ENCODE results near the gene B3GALNT2.
"Not testable (repeated sequence)": the region's sequence is repeated elsewhere in the genome, so short reads cannot be mapped to it uniquely, and the experiment has no call there.

Gene B3GALNT2

DNA sequence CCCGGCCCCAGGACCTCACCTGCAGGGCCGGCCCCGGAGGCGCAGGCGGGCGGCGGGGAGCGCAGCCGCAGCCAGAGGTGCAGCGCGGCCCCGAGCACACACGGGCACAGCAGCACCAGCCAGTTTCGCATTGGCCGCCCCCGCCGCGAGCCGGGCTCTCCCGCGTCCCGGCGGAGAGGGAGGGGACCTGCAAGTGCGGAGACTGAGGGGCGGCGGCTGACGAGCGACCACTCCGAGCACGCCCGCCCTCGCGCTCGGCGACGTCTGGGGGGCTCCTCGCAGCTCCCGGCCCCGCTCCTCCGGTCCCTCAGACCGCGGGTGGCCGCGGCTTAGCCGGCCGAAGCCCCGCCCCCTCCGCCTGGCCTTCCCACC lies at the start of gene B3GALNT2:
TSS of gene B3GALNT2 (minus strand) at position 331 of the 372 bp plus-strand sequence. CDS start at position 131, 200 bp downstream.
- no peak for FAIRE-seq

DNA sequence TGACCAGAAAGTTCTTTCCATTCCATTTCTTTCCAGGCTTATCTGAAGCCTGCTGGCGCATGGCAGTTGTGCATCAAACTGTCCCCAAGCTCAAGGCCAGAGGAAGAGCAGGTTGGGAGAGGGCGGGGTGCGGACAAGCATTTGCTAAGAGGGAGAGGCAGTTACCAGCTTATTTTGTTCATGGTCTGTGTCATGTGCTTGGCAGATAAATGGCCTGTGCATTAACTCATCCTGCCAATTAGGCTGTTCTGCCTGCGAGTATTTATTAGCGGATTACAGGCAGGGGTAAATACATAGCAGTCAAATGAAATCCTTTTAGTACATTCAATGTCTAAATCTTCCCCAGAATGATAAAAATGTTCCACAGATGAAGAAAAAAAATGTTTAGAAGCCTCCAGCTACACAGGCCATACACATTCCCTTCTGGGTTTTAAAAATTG lies 48.9 kb upstream of the B3GALNT2 start:
- no peak for FAIRE-seq

DNA sequence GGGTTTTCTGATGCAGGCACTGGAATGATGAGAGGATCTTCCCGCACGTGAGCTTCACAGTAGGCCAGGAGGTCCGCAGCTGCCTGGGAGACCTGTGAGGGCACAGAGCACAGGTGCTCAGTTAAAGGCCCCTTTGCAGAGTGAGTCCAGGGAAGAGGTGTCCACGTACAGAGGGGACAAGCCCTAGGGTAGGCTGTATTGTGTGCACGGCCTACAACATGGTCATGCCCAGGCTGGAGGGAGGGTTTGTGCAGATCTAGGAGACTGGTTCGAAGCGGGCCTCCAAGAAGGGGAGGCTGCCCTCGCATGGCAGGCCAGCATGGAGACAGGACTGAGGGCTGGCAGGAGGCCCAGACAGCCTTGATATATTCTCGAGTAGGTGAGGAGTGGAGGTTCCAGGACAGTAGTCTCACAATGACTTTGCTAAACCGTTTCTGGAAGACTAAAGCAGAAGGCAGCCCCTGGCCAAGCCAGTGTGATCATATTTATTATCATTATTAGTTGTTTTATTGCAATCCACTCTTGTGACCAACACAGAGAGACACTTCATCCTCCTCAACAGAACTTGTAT lies 48.0 kb upstream of the B3GALNT2 start:
- no peak for FAIRE-seq

DNA sequence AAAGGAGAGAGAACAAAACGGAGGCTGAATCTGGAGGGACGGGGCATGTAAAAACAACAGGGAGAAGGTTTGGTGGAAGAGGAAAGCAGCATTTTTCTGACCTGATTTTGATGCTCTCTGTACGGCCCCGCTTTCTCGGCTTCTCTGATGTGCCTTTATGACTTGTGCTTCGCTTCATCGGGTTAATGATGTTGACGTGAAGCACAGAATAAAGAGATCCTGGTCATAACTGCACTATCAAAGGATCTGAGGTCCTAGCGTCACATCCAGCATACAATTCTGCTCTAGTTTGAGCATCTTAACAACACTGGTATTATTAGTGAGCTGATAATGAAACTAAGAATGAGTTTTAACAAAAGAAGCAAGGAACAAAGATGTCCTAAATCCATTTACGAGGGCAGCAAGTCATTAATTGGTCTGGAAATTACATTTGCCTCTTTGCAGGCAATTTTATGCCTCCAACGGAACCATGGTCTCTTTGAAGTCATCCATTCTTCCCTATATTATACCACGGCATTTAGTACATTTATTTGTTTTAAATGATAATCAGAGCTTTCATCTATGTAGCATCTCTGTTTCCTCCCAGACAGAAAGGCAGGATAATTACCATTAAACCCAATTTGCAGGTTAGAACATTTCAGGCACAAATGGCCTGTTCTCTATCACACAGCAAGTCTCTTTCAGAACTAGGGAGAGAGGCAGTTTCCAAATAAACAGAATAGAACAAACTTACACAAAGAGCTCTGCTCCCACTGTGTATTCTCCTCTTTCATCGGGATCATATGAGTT lies 45.3 kb upstream of the B3GALNT2 start:
- no peak for FAIRE-seq

DNA sequence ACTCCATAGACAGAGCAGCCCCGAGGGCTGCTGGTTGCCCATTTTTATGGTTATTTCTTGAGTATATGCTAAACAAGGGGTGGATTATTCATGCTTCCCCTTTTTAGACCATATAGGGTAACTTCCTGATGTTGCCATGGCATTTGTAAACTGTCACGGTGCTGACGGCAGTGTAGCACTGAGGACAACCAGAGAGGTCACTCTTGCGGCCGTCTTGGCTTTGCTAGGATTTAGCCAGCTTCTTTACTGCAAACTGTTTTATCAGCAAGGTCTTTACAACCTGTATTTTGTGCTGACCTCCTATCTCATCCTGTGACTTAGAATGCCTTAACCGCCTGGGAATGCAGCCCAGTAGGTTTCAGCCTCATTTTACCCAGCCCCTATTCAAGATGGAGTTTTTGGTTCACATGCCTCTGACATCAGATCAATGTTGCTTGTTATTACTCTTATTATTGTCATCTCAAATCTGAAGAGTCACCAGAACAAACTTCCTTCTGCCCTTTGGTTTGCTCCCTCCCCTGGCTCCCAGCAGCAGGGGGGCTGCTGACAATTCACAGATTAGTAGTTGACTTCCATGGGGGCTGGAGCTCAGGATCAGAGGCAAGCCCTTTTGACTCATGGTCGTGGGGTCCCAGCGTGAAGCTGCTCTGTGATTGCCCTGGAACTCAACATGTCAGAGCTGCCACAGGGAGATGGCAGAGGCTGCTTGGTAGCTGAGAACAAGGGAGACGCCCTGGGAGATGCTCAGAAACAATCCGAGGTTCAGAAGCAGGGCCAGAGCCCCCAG lies 42.3 kb upstream of the B3GALNT2 start:
- FAIRE-seq = not testable (repeated sequence)

DNA sequence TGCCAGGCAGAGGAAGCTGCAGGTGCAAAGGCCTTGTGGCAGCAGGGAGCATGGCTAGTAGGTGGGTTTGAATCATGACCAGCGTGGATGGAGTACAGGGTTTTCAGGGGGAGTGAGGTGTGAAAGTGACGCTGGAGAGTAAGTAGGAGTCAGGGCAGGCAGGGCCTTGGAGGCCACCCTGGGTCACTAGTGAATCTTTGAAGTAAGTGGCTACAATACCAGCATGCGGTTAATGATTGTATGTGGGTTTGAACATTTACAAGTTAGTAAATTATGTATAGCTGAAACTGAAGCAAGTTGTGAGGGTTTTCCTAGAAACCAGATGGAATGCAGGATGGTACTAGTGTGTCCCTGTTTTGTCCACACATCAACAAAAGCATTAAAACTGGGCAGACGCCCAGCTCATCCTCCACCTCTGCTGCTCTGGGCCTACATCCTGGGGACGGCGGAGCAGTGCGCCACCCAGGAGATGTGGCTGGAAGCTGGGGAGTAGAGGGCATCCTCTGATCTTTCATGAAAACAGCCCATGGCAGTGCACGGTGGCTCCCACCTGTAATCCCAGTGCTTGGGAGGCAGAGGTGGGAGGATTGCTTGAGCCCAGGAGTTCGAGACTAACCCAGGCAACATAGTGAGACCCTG lies 41.2 kb upstream of the B3GALNT2 start:
- no peak for FAIRE-seq

DNA sequence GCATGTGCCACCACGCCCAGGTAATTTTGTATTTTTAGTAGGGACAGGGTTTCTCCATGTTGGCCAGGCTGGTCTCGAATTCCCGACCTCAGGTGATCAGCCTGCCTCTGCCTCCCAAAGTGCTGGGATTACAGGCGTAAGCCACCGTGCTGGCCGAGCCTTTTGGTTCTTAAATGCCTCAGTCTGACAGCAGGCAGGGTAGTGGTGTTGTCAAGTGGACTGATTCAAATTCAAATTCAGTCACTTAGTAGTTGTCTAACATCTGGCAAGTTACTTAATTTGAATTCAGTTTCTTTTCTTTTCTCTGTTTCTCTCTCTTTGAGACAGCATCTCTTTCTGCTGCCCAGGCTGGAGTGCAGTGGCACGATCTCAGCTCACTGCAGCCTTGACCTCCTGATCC lies 38.6 kb upstream of the B3GALNT2 start:
- not testable (repeated sequence) for FAIRE-seq

DNA sequence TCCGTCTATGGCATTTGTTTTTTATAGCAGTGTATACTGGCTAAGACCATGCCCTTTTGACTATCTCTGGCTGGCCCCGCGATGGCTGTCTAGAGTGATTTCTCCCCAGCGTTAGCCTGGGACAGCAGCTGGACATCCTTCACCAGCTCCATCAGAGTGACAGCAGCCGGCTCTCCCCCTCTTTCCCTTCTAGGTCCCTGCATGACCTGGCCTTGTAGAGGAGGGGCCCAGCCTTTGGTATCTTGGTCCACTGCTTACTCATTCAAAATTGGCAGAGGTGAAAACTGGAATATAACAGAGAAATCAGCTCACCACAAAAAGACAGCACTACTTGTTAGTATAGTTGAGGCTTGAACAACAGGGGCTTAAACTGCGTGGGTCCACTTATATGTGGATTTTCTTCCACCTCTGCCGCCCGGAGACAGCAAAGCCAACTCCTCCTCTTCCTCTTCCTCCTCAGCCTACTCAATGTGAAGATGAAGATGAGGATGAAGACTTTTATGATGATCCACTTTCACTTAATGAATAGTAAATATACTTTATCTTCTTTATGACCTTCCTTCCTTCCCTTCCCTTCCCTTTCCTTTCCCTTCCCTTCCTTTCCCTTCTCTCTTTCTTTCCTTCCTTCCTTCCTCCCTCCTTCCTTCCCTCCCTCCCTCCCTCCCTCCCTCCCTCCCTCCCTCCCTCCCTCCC lies 29.4 kb upstream of the B3GALNT2 start:
- no peak for FAIRE-seq

DNA sequence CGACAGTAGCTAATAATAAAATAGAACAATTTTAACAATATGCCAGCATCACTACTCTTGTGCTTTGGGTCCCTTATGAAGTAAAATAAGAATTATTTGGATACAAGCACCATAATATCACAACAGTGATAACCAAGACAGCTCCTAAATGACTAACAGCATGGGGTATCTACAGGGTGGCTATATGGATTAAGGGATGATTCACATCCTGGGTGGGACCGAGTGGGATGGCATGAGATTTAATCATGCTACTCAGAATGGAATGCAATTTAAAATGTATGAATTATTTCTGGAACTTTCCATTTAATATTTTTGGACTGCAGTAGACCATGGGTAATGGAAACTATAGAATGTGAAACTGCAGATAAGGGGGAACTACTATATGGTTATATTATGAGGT lies 28.1 kb upstream of the B3GALNT2 start:
- no peak for FAIRE-seq

DNA sequence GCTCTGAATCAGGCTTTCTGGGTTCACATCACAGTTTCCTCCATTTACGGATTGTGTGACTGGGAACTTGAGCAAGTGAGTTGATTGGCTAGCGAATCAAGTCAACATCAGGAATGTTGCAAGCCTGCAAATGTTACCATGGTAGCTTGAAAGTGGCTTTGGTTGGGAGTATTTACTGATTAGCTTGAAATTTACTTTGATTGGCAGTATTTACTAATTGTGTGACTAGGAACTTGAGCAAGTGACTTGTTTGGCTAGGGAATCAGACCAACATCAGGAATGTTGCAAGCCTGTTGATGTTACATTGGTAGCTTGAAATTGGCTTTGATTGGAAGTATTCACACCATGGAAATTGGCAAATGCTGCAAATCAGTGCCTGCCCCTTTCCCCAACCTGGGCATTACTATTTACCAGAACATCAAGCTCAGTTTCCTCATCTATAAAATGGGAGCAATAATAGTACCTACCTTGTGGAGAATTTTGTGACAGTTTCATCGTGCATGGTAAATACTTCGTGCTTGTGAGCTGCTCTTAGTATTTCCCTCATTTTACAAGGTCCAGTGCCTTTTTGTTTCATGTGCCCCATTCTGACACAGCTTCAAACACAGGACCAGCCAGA lies 23.1 kb upstream of the B3GALNT2 start:
- no peak for FAIRE-seq

DNA sequence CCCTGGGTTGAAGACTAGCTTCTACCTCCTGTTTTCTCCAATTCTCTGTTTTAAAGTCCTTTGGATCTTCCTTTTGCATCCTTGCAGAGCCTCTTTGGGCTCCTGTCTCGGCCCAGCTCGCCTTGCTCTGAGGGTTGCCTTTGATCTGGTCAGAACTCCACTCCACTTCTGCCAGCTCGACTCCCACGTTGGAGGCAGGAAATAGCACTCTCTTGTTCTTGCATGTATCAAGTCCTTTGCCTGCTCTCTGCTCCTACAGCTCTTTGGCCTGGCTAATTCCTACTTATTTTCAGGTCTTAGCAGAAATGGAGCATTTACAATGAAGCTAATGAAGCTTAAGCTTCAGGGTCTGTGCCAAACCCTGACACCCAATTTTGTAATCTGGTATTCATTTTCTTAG lies 21.1 kb upstream of the B3GALNT2 start:
- FAIRE-seq = no peak

DNA sequence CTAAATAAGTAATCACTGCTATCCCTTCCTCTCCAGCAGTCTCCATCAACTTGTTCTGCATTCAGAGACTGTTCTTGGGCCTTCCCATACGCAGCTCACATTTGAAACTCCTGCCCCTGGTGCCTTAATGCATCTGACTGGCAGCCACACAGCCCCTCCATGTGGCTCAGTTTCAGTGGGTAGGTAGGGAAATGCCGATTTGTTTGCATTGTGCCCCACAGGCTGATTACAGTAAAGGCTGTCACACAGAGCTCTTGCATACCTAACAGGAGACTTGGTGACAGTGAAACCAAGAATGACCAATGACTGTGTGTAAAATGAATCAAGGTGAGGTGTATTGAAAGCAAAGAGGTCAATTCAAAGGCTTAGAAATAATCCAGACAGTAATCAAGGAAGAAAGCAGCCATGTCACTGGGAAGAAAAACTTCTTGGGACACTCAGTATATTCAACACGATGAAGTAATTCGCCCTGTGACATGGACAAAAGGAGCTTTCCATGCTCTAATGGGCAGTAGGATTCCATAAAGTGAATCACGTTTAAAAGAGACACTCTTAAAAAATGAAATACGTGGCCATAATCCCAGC lies 12.7 kb upstream of the B3GALNT2 start:
- FAIRE-seq = no peak

DNA sequence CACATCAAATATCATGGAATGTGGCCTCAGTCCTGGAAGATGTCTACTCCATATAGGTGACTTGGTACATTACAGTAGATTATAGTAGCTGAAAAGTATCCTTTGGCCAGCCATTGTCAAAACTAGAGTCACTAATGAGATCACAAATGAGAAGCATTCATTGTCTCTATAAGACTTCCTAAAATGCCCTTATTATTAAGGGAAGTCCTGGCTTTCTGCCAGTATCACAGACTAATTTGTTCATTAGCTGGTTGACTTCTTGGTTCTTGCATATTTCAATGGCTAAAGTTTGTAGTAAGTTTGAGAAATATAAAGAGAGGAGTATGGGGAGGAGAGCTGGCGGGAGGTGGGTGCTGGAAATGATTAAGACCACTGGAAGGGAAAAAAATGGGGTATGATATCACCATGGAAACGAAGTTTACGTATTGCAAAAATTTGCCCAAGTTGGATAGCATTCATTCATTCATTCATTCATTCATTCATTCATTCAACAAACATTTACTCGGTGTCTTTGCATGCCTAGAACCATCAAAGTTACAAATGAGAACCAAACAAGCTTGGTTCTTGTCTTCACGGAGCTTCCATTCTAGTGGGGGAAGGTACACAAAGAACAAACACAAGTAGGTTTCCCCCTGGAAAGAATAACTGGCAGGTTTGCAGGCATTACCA lies 11.7 kb upstream of the B3GALNT2 start:
- FAIRE-seq = no peak

DNA sequence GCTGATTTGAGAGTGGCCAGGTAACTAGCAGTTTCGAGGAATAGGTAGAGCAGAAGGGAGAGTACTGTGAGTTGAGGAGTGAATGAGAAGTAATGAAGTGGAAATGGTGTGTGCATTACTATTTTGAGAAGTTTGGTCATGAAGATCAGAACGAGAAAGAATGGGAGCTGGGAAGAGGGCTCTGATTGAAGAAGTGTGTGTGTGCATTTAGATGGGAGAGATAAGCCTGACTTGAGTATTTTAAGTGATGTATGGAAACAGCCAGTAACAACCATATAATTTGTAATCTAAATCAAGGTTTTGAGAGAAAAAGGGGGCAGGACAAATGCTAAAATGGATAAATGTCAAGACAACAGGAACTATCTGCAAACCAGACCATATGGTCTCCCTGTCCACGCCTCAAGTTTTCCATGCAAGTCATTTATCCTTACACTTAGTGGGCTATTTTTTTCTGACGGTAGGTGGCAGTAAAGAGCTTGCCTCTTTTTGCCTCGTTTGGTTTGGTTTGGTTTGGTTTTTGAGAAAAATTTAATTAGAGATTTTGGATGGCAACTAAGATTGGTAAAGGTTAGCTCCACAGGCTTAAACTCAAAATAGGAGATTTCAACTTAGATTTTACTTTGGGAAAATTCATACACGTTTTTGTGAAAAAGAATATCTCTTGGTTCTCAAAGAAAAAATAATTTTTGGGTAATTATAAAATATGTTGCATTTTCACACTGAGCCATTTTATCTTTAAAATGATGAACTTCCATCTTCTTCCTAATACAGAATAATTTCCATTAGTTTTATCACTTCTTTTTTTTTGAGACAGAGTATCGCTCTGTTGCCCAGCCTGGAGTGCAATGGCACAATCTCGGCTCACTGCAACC lies 9.5 kb upstream of the B3GALNT2 start:
- peak; percentile 88 for FAIRE-seq

DNA sequence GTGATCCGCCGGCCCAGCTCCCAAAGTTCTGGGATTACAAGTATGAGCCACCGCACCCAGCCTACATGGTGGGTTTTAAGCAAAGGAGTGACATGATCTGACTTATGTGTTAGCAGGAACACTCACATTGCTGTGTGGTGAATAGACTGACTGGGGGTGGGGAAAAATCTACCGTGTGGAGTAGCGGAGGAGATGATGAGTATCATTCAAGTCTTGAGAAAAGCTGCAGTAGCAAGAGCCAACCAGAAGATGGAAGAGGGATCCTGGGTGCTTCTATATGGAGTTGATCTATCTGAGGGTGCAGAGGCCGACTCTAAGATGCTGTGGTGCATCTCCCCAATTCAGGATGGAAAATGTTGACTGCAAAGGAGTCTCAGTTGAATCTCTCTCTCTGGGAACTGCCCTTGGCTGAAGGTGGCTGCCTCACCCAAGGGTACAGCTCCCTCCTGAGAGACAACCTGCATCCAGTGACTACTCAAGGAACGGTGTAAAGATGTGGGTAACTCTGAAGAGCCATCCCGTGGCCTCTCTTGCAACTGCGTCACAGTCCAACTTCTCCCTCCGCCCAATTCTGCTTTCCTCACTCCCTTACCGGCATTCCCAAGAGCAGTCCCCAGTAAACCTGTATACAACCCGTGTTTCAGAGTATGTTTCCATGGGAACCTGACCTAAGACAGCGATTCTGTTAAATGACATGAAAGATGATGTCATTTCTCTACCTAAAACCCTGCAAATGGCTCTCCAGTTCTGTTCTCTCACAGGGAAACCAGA lies 7.4 kb upstream of the B3GALNT2 start:
- no peak for FAIRE-seq

DNA sequence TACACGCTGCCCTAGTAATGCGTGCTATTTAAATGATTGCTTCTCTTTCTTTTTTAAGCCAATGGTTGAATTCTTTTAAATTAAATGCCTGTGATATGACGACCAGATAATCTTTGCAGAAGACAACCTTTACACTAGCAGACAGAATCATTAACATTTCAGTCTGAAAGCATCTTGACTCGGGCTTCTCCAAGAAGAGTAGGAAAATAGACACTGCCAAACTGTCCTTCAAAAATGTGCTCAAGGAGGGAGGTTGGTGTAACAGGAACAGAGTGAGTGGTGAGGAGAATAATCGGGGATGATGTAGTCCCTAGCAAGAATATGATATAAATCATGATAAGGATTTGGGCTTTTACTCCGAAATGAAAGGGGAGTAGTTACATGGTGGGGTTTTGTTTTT lies 6.6 kb upstream of the B3GALNT2 start:
- no peak for FAIRE-seq

DNA sequence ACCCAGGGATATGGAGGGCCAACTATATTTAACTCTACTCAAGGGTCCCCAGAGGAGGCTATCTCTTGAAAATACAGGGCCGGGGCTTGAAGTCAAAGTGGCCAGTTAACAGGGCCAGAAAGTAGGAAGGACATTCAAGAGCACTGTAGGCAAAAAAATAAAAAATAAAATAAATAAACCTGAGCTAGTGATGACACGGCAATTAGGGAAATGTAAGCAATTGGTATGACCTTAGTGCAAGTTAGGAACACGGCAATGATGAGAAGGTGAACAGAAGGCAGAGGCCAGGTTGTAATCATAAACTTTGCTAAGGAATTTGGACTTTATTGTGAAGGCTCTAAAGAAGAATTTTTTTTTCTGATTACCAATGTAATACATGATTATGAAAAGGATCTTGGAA lies 3.4 kb upstream of the B3GALNT2 start:
- no peak for FAIRE-seq

DNA sequence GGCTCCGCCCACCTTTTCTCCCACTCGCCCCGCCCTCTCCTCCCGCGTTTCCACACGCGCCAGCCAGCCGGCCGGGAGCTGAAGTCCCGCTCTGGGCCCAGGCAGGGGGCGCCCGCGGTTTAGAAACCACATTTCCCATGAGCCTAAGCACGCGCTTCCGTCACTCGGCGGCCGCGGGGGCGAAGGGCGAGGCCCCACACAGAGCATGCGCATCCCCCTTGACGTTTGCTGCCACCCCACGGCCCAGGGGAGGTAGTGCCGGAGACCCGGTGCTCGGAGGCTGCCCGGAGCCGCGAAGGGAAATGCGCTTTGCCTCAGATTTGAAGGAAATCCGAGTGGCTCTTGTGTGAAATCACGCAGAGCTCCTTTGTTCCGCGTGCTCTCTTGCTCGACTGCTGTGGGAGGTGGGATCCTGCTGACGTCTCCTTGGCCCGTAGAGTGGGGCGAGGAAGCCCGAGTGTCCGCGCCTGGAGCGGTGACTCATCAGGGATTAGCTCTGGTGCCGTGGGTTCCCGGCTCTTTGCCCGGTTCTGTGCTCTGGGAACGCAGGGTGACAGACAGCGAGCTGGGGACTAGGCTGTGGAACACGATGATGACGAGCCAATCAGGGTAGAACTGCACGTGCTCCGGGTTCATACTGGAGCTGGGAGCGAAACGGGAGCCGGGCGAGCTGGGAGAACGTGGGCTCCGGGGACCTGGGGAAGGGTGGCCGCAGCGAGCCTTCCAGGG lies 406 bp upstream of the B3GALNT2 start:
- peak; percentile 85 for FAIRE-seq
